Panc1 (cell line): Measurements from ENCODE around the gene BIRC6. TPM values are rescaled to one million over a fixed set of nuclear protein-coding genes. Genes with fewer than 3 reads are reported as not detected.
"Not testable (repeated sequence)": the region's sequence is repeated elsewhere in the genome, so short reads cannot be mapped to it uniquely, and the experiment has no call there.

Experiments used
- ATAC-seq: fragments of 200-7000 bp; cut with Tn5 transposase; 2 replicates; pipeline ENCODE4 v1.9.1; 2020; ENCODE audit warnings: mild to moderate bottlenecking, moderate library complexity
- BruUV-seq: library from RNA; stranded (reverse); fragments of 400-500 nt; replicated peaks from 2 replicates; lab custom pipeline; 2021; lab: Mats Ljungman, UMichigan
- CTCF ChIA-PET: fragments of 300-600 bp; sonication (Branson Sonifier 250); formaldehyde crosslinking; loops from one replicate; lab custom pipeline; 2022; ENCODE audit warnings: antibody characterized with exemption; lab: Charles Lee
- POLR2A ChIA-PET: fragments of 300-600 bp; sonication (Branson Sonifier 250); formaldehyde crosslinking; loops from one replicate; lab custom pipeline; 2022; ENCODE audit warnings: antibody characterized with exemption; lab: Charles Lee
- DNase-seq: peaks from one replicate; pipeline ENCODE4 v3.0.0-alpha.2; 2010; ENCODE audit warnings: low read depth, low spot score
- H3K27ac ChIP-seq: 2 replicates; pipeline ENCODE4 v1.5.1; 2011; ENCODE audit warnings: mild to moderate bottlenecking, low read length, inconsistent platforms
- H3K27me3 ChIP-seq: fragments of 200-500 bp; sonication (Bioruptor generic); 2 replicates; pipeline ENCODE4 v1.6.0; 2014; ENCODE audit warnings: low read length, inconsistent platforms; ENCODE audit not compliant: control insufficient read depth, insufficient read depth
- H3K36me3 ChIP-seq: fragments of 200-500 bp; sonication (Bioruptor generic); 2 replicates; pipeline ENCODE4 v1.5.1; 2014; ENCODE audit warnings: inconsistent platforms, mild to moderate bottlenecking, low read length, moderate library complexity; ENCODE audit not compliant: control insufficient read depth, insufficient read depth
- H3K4me1 ChIP-seq: 2 replicates; pipeline ENCODE4 v1.5.1; 2011; ENCODE audit warnings: inconsistent platforms, mild to moderate bottlenecking, low read length, moderate library complexity; ENCODE audit not compliant: control insufficient read depth, insufficient read depth
- H3K4me3 ChIP-seq, 2 experiments: 2 replicates each; pipeline ENCODE4 v1.5.1; 2011 to 2012; ENCODE audit warnings: low read depth in 2 of 2, low read length in 2 of 2, mild to moderate bottlenecking in 2 of 2, inconsistent platforms in 1 of 2, moderate library complexity in 1 of 2
- H3K9me3 ChIP-seq: fragments of 200-500 bp; sonication (Bioruptor generic); 2 replicates; pipeline ENCODE4 v1.5.1; 2014; ENCODE audit warnings: low read depth, mild to moderate bottlenecking, inconsistent platforms, low read length, moderate library complexity; ENCODE audit not compliant: control insufficient read depth, insufficient read depth
- POLR2AphosphoS5 ChIP-seq: IDR thresholded peaks from 2 replicates; pipeline ENCODE4 v1.6.1; 2012; ENCODE audit warnings: mild to moderate bottlenecking, low read depth, low read length, moderate library complexity
- SIN3A ChIP-seq: IDR thresholded peaks from 2 replicates; pipeline ENCODE4 v1.6.1; 2012; ENCODE audit warnings: low read depth, mild to moderate bottlenecking, low read length, moderate library complexity, borderline replicate concordance; ENCODE audit not compliant: insufficient read depth
- TCF7L2 ChIP-seq: IDR thresholded peaks from 2 replicates; pipeline ENCODE4 v1.6.1; 2011; ENCODE audit warnings: mild to moderate bottlenecking, low read depth, low read length, inconsistent platforms
- in situ Hi-C: cut with HindIII; loops from 2 replicates; pipeline ENCODE4 v1.10.0; 2016; ENCODE audit warnings: low sequenced_read_pairs, low pct_unique_long_range_greater_than_20kb
- intact Hi-C: fragments of 100-400 bp; cut with micrococcal nuclease; formaldehyde crosslinking; loops from one replicate; pipeline ENCODE4 v1.10.0; 2022; ENCODE audit not compliant: unreplicated experiment
- total RNA-seq: library from RNA; stranded (reverse); gene quantifications from one replicate; pipeline ENCODE4 v1.2.1, GENCODE V29; 2021; ENCODE audit not compliant: unreplicated experiment
- TF ChIP-seq, protein P1 (sequence below), 2 experiments: IDR thresholded peaks; 2 replicates each; pipeline ENCODE4 v1.6.1; 2011 to 2012; ENCODE audit warnings: low read depth in 2 of 2, control low read depth in 1 of 2, low read length in 1 of 2, mild to moderate bottlenecking in 1 of 2, moderate library complexity in 1 of 2; ENCODE audit not compliant: insufficient read depth in 1 of 2
- TF ChIP-seq, protein P2 (sequence below): fragments of 450-650 bp; IDR thresholded peaks from 2 replicates; pipeline ENCODE4 v1.5.1; 2017; ENCODE audit warnings: mild to moderate bottlenecking

Gene BIRC6
- total RNA-seq, 1 experiment from 2014 or later, result 73.1 TPM

- no peaks in the 10 kb centered on the region for H3K27me3 ChIP-seq
- no peak overlapping the region for H3K4me3 ChIP-seq
- ChIA-PET CTCF (no interaction called here), POLR2A (no interaction called here)
- in situ Hi-C loops, result no loop called here
- peaks cover 29% of the 10 kb centered on the region for H3K4me1 ChIP-seq
- H3K27ac ChIP-seq, result no peak overlapping the region
- H3K36me3 ChIP-seq, result no peaks in the 10 kb centered on the region
- no TSS peak for BruUV-seq
- ATAC-seq (no peak), DNase-seq (no peak)
- no peaks in the 10 kb centered on the region for H3K9me3 ChIP-seq
- TF ChIP-seq SIN3A (no peak), POLR2AphosphoS5 (no peak), TCF7L2 (no peak)
- TF ChIP-seq, protein P1, sequence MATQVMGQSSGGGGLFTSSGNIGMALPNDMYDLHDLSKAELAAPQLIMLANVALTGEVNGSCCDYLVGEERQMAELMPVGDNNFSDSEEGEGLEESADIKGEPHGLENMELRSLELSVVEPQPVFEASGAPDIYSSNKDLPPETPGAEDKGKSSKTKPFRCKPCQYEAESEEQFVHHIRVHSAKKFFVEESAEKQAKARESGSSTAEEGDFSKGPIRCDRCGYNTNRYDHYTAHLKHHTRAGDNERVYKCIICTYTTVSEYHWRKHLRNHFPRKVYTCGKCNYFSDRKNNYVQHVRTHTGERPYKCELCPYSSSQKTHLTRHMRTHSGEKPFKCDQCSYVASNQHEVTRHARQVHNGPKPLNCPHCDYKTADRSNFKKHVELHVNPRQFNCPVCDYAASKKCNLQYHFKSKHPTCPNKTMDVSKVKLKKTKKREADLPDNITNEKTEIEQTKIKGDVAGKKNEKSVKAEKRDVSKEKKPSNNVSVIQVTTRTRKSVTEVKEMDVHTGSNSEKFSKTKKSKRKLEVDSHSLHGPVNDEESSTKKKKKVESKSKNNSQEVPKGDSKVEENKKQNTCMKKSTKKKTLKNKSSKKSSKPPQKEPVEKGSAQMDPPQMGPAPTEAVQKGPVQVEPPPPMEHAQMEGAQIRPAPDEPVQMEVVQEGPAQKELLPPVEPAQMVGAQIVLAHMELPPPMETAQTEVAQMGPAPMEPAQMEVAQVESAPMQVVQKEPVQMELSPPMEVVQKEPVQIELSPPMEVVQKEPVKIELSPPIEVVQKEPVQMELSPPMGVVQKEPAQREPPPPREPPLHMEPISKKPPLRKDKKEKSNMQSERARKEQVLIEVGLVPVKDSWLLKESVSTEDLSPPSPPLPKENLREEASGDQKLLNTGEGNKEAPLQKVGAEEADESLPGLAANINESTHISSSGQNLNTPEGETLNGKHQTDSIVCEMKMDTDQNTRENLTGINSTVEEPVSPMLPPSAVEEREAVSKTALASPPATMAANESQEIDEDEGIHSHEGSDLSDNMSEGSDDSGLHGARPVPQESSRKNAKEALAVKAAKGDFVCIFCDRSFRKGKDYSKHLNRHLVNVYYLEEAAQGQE (IDR thresholded peaks at IDR 0.05; ENCODE audit: insufficient read depth in 1 of 2, low read depth in 2 of 2, low read length in 1 of 2), result no peak
- TF ChIP-seq, protein P2, sequence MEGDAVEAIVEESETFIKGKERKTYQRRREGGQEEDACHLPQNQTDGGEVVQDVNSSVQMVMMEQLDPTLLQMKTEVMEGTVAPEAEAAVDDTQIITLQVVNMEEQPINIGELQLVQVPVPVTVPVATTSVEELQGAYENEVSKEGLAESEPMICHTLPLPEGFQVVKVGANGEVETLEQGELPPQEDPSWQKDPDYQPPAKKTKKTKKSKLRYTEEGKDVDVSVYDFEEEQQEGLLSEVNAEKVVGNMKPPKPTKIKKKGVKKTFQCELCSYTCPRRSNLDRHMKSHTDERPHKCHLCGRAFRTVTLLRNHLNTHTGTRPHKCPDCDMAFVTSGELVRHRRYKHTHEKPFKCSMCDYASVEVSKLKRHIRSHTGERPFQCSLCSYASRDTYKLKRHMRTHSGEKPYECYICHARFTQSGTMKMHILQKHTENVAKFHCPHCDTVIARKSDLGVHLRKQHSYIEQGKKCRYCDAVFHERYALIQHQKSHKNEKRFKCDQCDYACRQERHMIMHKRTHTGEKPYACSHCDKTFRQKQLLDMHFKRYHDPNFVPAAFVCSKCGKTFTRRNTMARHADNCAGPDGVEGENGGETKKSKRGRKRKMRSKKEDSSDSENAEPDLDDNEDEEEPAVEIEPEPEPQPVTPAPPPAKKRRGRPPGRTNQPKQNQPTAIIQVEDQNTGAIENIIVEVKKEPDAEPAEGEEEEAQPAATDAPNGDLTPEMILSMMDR, result no peak
- intact Hi-C loops, result no loop called here
Observed at GRCh38 chr2:32363597-32363996, 6.8 kb downstream of the BIRC6 start.

DNA sequence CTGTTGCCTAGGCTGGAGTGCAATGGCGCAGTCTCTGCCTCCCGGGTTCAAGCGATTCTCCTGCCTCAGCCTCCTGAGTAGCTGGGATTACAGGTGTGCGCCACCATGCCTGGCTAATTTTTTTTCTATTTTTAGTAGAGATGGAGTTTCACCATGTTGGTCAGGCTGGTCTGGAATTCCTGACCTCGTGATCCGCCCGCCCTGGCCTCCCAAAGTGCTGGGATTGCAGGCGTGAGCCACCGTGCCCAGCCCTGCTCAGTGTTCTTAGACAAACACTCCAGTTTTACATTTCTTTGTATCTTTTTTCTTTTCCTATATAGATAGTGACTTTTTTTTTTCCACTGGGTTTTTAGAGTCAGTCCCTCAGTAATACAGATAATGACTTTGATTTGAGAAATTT lies 7.5 kb downstream of the BIRC6 start:
- H3K4me3 ChIP-seq, H3K36me3 ChIP-seq, DNase-seq, H3K27ac ChIP-seq, H3K27me3 ChIP-seq, intact Hi-C loops, H3K9me3 ChIP-seq, BruUV-seq, in situ Hi-C loops, POLR2A ChIA-PET, ATAC-seq, CTCF ChIA-PET: not testable (repeated sequence)
- H3K4me1 ChIP-seq, result peaks cover 22% of the 10 kb centered on the region

GRCh38 chr2:32365679-32366078 lies 8.9 kb downstream of the BIRC6 start:
- POLR2A ChIA-PET, CTCF ChIA-PET, intact Hi-C loops, H3K9me3 ChIP-seq, in situ Hi-C loops, DNase-seq, ATAC-seq, H3K4me3 ChIP-seq, BruUV-seq, H3K4me1 ChIP-seq, H3K27ac ChIP-seq, H3K36me3 ChIP-seq, H3K27me3 ChIP-seq: not testable (repeated sequence)
